HepG2 (cell line): ENCODE measurements around the gene CABP2. TPM values are rescaled to one million over a fixed set of nuclear protein-coding genes. Genes with fewer than 3 reads are reported as not detected.

Experiments used
- CEBPZ ChIP-seq: IDR thresholded peaks from 2 replicates; pipeline ENCODE4 v1.6.1; 2012; ENCODE audit warnings: low read length, improper control_type of control experiment
- HNF4A ChIP-seq: sonication (generic); formaldehyde crosslinking; IDR thresholded peaks from 2 replicates; pipeline ENCODE4 v1.4.0; 2020; ENCODE audit warnings: missing genetic modification reagents
- KLF12 ChIP-seq: sonication (generic); formaldehyde crosslinking; IDR thresholded peaks from 2 replicates; pipeline ENCODE4 v1.4.0; 2020; ENCODE audit warnings: missing genetic modification reagents, borderline replicate concordance
- PCBP1 ChIP-seq: fragments of 200-400 bp; formaldehyde crosslinking; IDR thresholded peaks from 2 replicates; pipeline ENCODE4 v1.6.1; 2017; ENCODE audit warnings: mild to moderate bottlenecking, low read depth, low read length, borderline replicate concordance
- PHF8 ChIP-seq: sonication (generic); formaldehyde crosslinking; IDR thresholded peaks from 2 replicates; pipeline ENCODE4 v1.5.0; 2020; ENCODE audit warnings: missing genetic modification reagents
- POLR2AphosphoS5 ChIP-seq: IDR thresholded peaks from 2 replicates; pipeline ENCODE4 v1.6.1; 2012; ENCODE audit warnings: low read depth, low read length
- RXRB ChIP-seq: IDR thresholded peaks from 2 replicates; pipeline ENCODE4 v1.6.1; 2016; ENCODE audit warnings: borderline replicate concordance, missing genetic modification reagents, missing compliant biosample characterization
- USF2 ChIP-seq, 2 experiments: sonication (generic) in 1 of 2; formaldehyde crosslinking in 1 of 2; IDR thresholded peaks; 2 replicates each; pipeline versions ENCODE4 v1.5.1 to v1.6.1; 2011 to 2020; ENCODE audit warnings: borderline replicate concordance in 1 of 2, low read depth in 1 of 2, low read length in 1 of 2, mild to moderate bottlenecking in 1 of 2, missing genetic modification reagents in 1 of 2, moderate library complexity in 1 of 2
- XBP1 ChIP-seq: sonication (generic); formaldehyde crosslinking; IDR thresholded peaks from 2 replicates; pipeline ENCODE4 v1.5.0; 2020; ENCODE audit warnings: missing genetic modification reagents
- ZMYM2 ChIP-seq: sonication (generic); formaldehyde crosslinking; IDR thresholded peaks from 2 replicates; pipeline ENCODE4 v1.8.0; 2022; ENCODE audit warnings: mild to moderate bottlenecking, missing genetic modification reagents
- ZNF253 ChIP-seq: sonication (generic); formaldehyde crosslinking; IDR thresholded peaks from 2 replicates; pipeline ENCODE4 v1.8.0; 2022; ENCODE audit warnings: mild to moderate bottlenecking, missing genetic modification reagents, borderline replicate concordance
- ZNF292 ChIP-seq: sonication (generic); formaldehyde crosslinking; IDR thresholded peaks from 2 replicates; pipeline ENCODE4 v1.8.1; 2022; ENCODE audit warnings: mild to moderate bottlenecking, low read depth, missing genetic modification reagents, borderline replicate concordance
- ZNF317 ChIP-seq: sonication (generic); formaldehyde crosslinking; IDR thresholded peaks from 2 replicates; pipeline ENCODE4 v1.5.0; 2020; ENCODE audit warnings: mild to moderate bottlenecking, missing genetic modification reagents
- ZNF550 ChIP-seq: sonication (generic); formaldehyde crosslinking; IDR thresholded peaks from 2 replicates; pipeline ENCODE4 v1.4.0; 2020; ENCODE audit warnings: mild to moderate bottlenecking, missing genetic modification reagents, borderline replicate concordance
- ZNF598 ChIP-seq: sonication (generic); formaldehyde crosslinking; IDR thresholded peaks from 2 replicates; pipeline ENCODE4 v1.5.1; 2020; ENCODE audit warnings: mild to moderate bottlenecking, missing genetic modification reagents, borderline replicate concordance
- ZNF776 ChIP-seq: sonication (generic); formaldehyde crosslinking; IDR thresholded peaks from 2 replicates; pipeline ENCODE4 v1.4.0; 2020; ENCODE audit warnings: mild to moderate bottlenecking, missing genetic modification reagents
- ZSCAN31 ChIP-seq: sonication (generic); formaldehyde crosslinking; IDR thresholded peaks from 2 replicates; pipeline ENCODE4 v1.5.0; 2020; ENCODE audit warnings: low read depth, mild to moderate bottlenecking, missing genetic modification reagents
- polyA plus RNA-seq, 8 experiments: library from polyadenylated mRNA; depleted of rRNA in 3 of 8; stranded (reverse) in 7 of 8; unstranded in 1 of 8; fragments of >200 nt; fragmentation: Illumina TruSeq in 4 of 8; extraction: Trizol in 4 of 8; gene quantifications; 2 replicates each; pipeline versions ENCODE4 v1.2.1 to v1.2.3, GENCODE V29; 2011 to 2016; ENCODE audit warnings: low read depth in 4 of 8, missing spikeins in 1 of 8, mixed read lengths in 1 of 8; ENCODE audit not compliant: insufficient read depth in 1 of 8
- total RNA-seq, 5 experiments: library from RNA; depleted of rRNA; stranded (reverse); fragments of >200 nt; fragmentation: Illumina TruSeq; extraction: Trizol; gene quantifications; 2 replicates each; pipeline ENCODE4 v1.2.3, GENCODE V29; 2016; ENCODE audit warnings: low read depth in 1 of 5
- TF ChIP-seq, protein P1 (sequence below): sonication (generic); formaldehyde crosslinking; IDR thresholded peaks from 2 replicates; pipeline ENCODE4 v1.4.0; 2020; ENCODE audit warnings: missing genetic modification reagents
- TF ChIP-seq, protein P2 (sequence below): IDR thresholded peaks from 2 replicates; pipeline ENCODE4 v1.6.1; 2016; ENCODE audit warnings: mild to moderate bottlenecking
- TF ChIP-seq, protein P3 (sequence below): sonication (generic); formaldehyde crosslinking; conservative IDR thresholded peaks from 2 replicates; pipeline ENCODE4 v1.5.0; 2020; ENCODE audit warnings: missing genetic modification reagents

Gene CABP2
- total and polyA plus RNA-seq, 2 of the 13 experiments (the other 11 are each of a cell fraction or from before 2014, with no cell fraction given): not detected

GRCh38 chr11:67507864-67508485 lies 15.3 kb downstream of the CABP2 start, which contains the start of gene CDK2AP2 (continued):
- TF ChIP-seq CEBPZ (peak; percentile 49; the same call in 1 of the 2 replicates), ZNF598 (CRISPR knock-in tag) (peak; percentile 24; the same call in 1 of the 2 replicates), ZNF292 (no peak), RXRB (CRISPR knock-in tag) (no peak), POLR2AphosphoS5 (peak; percentile 62), ZSCAN31 (CRISPR knock-in tag) (peak; percentile 55; the same call in 1 of the 2 replicates), ZNF253 (CRISPR knock-in tag) (0 out of 2 replicates have a peak, but pooled peaks have one; percentile 36), ZMYM2 (CRISPR knock-in tag) (peak; percentile 83; the same call in 1 of the 2 replicates), HNF4A (CRISPR knock-in tag) (0 out of 2 replicates have a peak, but pooled peaks have one; percentile 11), PHF8 (CRISPR knock-in tag) (peak; percentile 78), KLF12 (CRISPR knock-in tag) (0 out of 2 replicates have a peak, but pooled peaks have one; percentile 71), ZNF550 (no peak), ZNF776 (peak; percentile 52; the same call in 1 of the 2 replicates), USF2 (IDR thresholded peaks at IDR 0.05; ENCODE audit: low read depth, low read length) (no peak), USF2 (CRISPR knock-in tag; IDR thresholded peaks at IDR 0.05; ENCODE audit: borderline replicate concordance) (no peak), PCBP1 (0 out of 2 replicates have a peak, but pooled peaks have one; percentile 1), XBP1 (CRISPR knock-in tag) (peak; percentile 78; the same call in 1 of the 2 replicates), ZNF317 (0 out of 2 replicates have a peak, but pooled peaks have one; percentile 46)
- TF ChIP-seq, protein P1, sequence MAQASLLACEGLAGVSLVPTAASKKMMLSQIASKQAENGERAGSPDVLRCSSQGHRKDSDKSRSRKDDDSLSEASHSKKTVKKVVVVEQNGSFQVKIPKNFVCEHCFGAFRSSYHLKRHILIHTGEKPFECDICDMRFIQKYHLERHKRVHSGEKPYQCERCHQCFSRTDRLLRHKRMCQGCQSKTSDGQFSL: no peak
- TF ChIP-seq, protein P2, sequence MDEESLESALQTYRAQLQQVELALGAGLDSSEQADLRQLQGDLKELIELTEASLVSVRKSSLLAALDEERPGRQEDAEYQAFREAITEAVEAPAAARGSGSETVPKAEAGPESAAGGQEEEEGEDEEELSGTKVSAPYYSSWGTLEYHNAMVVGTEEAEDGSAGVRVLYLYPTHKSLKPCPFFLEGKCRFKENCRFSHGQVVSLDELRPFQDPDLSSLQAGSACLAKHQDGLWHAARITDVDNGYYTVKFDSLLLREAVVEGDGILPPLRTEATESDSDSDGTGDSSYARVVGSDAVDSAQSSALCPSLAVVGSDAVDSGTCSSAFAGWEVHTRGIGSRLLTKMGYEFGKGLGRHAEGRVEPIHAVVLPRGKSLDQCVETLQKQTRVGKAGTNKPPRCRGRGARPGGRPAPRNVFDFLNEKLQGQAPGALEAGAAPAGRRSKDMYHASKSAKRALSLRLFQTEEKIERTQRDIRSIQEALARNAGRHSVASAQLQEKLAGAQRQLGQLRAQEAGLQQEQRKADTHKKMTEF (CRISPR knock-in tag): peak; percentile 65; the same call in 1 of the 2 replicates
- TF ChIP-seq, protein P3, sequence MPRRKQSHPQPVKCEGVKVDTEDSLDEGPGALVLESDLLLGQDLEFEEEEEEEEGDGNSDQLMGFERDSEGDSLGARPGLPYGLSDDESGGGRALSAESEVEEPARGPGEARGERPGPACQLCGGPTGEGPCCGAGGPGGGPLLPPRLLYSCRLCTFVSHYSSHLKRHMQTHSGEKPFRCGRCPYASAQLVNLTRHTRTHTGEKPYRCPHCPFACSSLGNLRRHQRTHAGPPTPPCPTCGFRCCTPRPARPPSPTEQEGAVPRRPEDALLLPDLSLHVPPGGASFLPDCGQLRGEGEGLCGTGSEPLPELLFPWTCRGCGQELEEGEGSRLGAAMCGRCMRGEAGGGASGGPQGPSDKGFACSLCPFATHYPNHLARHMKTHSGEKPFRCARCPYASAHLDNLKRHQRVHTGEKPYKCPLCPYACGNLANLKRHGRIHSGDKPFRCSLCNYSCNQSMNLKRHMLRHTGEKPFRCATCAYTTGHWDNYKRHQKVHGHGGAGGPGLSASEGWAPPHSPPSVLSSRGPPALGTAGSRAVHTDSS (CRISPR knock-in tag): no peak
